Coronary artery (tissue), 2 donors: ENCODE results near the gene PCSK5.
"Not testable (repeated sequence)": the region's sequence is repeated elsewhere in the genome, so short reads cannot be mapped to it uniquely, and the experiment has no call there.

Source experiments
- DNase-seq: peaks from one replicate; pipeline ENCODE4 v3.0.0-alpha.2; 2017; ENCODE audit warnings: low spot score
- H3K27ac ChIP-seq, 2 donors: fragments of 200-600 bp; sonication (generic); one replicate each; pipeline ENCODE4 v1.5.1; 2016 to 2019
- H3K4me3 ChIP-seq: fragments of 200-600 bp; sonication (generic); 2 replicates; pipeline ENCODE4 v1.5.1; 2016; ENCODE audit warnings: mild to moderate bottlenecking, moderate library complexity
- TF ChIP-seq, protein P1 (sequence below): fragments of 200-600 bp; sonication (generic); IDR thresholded peaks from one replicate; pipeline ENCODE4 v1.5.1; 2019; ENCODE audit warnings: antibody characterized with exemption

Gene PCSK5

DNA sequence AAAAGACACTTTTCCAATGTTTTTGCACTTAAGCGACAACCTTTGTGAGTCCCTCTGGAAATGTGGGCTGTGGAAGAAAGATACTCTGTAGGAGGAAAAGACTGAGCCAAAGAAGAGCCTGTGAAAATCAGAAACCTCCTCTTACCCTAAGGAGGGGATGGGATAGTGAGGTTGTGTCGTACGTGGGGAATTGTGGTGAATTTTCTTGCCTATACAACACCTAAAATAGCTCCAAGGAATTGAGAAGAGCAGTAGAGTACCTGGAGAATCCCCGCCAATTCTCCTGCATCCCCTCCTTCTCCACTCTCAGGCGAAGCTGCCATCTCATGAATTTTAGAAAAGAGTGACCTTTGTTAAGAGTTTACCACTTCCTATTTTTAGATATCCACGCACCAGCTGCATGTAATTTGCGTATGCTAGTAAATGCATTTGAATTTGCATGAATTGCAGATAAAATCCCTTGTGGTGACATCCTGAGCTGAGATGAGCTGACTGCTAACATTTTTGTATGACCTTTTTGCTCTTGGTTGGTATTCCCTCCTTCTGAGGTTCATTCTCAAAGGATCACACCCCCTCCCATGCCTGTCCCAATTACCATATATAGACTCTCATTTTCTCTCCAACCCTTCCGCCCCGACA, 147.2 kb downstream of the PCSK5 start:
- TF ChIP-seq, protein P1, sequence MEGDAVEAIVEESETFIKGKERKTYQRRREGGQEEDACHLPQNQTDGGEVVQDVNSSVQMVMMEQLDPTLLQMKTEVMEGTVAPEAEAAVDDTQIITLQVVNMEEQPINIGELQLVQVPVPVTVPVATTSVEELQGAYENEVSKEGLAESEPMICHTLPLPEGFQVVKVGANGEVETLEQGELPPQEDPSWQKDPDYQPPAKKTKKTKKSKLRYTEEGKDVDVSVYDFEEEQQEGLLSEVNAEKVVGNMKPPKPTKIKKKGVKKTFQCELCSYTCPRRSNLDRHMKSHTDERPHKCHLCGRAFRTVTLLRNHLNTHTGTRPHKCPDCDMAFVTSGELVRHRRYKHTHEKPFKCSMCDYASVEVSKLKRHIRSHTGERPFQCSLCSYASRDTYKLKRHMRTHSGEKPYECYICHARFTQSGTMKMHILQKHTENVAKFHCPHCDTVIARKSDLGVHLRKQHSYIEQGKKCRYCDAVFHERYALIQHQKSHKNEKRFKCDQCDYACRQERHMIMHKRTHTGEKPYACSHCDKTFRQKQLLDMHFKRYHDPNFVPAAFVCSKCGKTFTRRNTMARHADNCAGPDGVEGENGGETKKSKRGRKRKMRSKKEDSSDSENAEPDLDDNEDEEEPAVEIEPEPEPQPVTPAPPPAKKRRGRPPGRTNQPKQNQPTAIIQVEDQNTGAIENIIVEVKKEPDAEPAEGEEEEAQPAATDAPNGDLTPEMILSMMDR: no peak
- H3K4me3 ChIP-seq: no peak overlapping the region

DNA sequence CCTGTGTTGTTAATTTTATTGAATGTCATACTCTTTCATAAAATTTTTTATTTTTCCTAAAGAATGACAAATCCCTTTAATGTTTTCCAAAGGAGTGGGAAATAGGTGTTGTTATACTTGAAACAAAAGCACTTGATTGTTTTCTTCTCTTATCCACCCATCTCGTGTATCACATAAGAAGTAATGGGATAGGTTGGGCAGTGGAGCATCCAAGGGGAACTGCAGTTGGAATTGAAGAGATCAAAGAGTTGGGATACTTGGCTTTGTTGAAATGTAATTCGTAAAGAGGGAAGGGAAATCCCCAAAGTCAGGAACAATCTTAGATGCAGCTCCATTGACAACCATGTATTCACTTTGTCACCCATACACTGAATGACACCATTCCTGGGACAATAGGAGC, 148.0 kb downstream of the PCSK5 start:
- no peak for DNase-seq
- H3K4me3 ChIP-seq: no peak overlapping the region
- TF ChIP-seq, protein P1: no peak
- H3K27ac ChIP-seq: no peak overlapping the region

More for the DNA sequence above, 147.2 kb downstream of the PCSK5 start:
- DNase-seq: no peak
- H3K27ac ChIP-seq: no peak overlapping the region

DNA sequence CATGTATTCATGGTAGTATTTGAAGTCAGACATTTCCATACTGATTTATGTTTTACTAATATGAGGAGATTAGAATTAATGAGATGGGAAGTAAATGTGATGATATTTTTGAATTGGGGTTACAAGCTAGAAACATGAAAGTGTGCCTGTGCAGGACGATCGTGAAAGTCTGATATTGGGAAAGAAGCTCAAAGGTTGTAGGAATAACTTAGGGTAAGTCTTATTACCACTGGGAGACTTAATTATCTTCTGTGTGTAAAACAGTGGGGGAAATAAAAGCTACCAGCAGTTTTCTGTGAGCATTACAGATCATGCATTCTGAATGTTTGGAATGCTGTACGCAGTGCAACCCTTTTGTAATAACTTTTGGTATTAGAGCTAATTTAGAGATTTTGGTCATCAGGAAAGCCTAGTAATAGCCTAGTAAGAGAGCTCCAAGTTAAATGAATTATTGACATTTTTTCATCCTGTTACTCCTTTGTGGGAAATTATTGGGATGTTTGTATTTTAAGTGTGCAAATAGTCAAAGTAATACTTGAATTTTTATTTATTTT, 153.9 kb downstream of the PCSK5 start:
- TF ChIP-seq, protein P1: no peak
- Histone ChIP-seq H3K27ac (no peak overlapping the region), H3K4me3 (no peak overlapping the region)
- DNase-seq: no peak

DNA sequence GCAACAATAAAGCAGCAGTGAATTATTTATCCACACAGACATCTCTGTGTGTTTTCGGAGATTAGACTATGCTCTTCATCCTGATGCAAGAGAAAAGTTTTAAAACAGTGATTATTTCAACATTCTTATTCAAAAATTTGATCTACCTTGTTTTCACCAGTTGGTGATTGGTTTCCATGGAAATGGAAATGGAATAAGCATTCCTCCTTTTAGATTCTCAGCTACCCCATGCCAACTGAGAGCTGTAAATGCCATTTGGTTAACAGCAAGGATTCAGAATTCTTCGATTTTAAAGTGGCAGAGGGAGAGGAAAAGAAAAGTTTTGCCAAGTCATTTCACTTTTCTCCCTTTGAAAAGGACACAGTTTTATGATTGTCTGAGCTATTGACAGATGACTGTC, 154.7 kb downstream of the PCSK5 start:
- DNase-seq: no peak
- H3K4me3 ChIP-seq: no peak overlapping the region
- H3K27ac ChIP-seq: no peak overlapping the region
- TF ChIP-seq, protein P1: no peak

DNA sequence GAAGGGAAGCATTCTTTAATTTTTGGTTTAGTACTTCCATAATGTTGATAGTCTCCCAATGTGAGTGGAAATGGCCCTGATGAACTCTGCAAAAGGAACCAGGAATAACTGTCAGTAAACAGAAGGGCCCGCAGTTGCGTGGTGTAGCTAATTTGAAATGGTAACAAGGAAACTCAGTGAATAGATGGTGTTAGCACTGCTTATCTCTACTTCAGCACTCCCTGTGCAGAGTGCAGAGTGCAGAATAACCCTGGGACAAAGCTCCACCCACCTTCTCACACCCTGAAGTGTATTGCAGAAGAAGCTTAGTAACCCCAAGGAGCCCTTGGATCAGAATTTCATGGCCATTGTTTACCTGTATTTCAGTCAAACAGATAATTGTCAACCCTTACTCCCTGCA, 158.9 kb downstream of the PCSK5 start:
- TF ChIP-seq, protein P1: no peak
- no peak for DNase-seq
- no peak overlapping the region for H3K4me3 ChIP-seq
- no peak overlapping the region for H3K27ac ChIP-seq

DNA sequence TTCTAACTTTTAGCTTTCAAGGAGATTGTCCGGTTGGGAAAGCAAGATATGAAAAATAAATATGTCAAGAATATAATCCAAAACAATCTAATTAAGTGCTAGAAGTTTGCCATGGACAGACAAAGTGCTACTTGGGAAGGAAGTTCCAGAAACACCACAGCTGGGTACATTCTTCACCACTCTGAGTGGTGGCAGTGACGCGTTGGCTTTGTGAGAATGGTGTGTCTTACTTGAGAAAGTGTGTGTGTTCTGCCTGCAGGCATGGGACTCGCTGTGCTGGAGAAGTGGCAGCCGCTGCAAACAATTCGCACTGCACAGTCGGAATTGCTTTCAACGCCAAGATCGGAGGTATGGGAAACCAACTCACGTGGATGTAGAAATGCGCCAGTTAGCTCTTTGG, 177.2 kb downstream of the PCSK5 start:
- DNase-seq: no peak
- TF ChIP-seq, protein P1: no peak

DNA sequence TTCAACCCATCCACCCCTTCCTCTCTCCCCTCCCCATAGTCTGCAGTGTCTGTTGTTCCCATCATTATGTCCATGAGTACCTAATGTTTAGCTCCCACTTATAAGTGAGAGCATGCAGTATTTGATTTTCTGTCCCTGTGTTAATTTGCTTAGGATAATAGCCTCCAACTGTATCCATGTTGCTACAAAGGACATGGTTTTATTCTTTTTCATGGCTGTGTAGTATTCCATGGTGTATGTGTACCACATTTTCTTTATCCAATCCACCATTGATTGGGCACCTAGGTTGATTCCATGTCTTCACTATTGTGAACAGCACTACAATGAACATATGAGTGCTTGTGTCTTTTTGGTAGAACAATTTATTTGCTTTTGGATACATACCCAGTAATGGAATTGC, 187.1 kb downstream of the PCSK5 start:
- no peak overlapping the region for H3K4me3 ChIP-seq
- H3K27ac ChIP-seq: no peak overlapping the region
- DNase-seq: no peak
- TF ChIP-seq, protein P1: no peak

More for the DNA sequence above, 177.2 kb downstream of the PCSK5 start:
- Histone ChIP-seq H3K4me3 (no peak overlapping the region), H3K27ac (no peak overlapping the region)

DNA sequence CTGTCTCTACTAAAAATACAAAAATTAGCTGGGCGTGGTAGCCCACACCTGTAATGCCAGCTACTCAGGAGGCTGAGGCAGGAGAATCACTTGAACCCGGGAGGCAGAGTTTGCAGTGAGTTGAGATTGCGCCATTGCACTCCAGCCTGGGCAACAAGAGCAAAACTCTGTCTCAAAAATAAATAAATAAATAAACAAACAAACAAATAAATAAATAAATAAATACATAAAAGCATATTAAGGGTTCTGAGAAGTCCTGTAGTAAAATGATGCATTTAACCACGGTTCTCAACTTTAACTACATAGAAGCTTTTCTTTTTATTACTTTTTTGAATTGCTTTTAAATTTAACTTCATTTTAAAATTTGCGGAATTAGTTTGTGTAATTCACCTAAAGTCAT, 190.8 kb downstream of the PCSK5 start:
- DNase-seq, H3K27ac ChIP-seq, H3K4me3 ChIP-seq: not testable (repeated sequence)
